Caco-2 (cell line): ENCODE data around the gene NEK9. TPM values are rescaled to one million over a fixed set of nuclear protein-coding genes. Genes with fewer than 3 reads are reported as not detected.

Experiments used
- BruUV-seq: library from RNA; stranded (reverse); fragments of 400-500 nt; replicated peaks from 2 replicates; lab custom pipeline; 2021; lab: Mats Ljungman, UMichigan
- CTCF ChIA-PET: fragments of 300-600 bp; sonication (Branson Sonifier 250); formaldehyde crosslinking; loops from one replicate; lab custom pipeline; 2022; ENCODE audit warnings: antibody characterized with exemption; lab: Charles Lee
- POLR2A ChIA-PET: fragments of 300-600 bp; sonication (Branson Sonifier 250); formaldehyde crosslinking; loops from one replicate; lab custom pipeline; 2022; ENCODE audit warnings: antibody characterized with exemption; lab: Charles Lee
- DNase-seq, 2 experiments: peaks; one replicate each; pipeline versions ENCODE4 v3.0.0 to v3.0.0-alpha.2; 2020 to 2022
- H3K27me3 ChIP-seq: replicated peaks from 2 replicates; pipeline ENCODE4 v1.6.0; 2011; ENCODE audit warnings: low read length; ENCODE audit not compliant: control insufficient read depth, insufficient read depth
- H3K36me3 ChIP-seq: 2 replicates; pipeline ENCODE4 v1.5.1; 2011; ENCODE audit warnings: low read length; ENCODE audit not compliant: control insufficient read depth, insufficient read depth
- H3K4me1 ChIP-seq: fragments of 250-450 bp; sonication (Bioruptor Pico); 2 replicates; pipeline ENCODE4 v1.5.1; 2020; ENCODE audit warnings: mild to moderate bottlenecking
- H3K4me3 ChIP-seq: 2 replicates; pipeline ENCODE4 v1.5.1; 2011; ENCODE audit warnings: low read depth, mild to moderate bottlenecking, control low read depth, low read length
- H3K9me3 ChIP-seq: fragments of 250-450 bp; sonication (Bioruptor Pico); 2 replicates; pipeline ENCODE4 v1.5.1; 2020; ENCODE audit warnings: mild to moderate bottlenecking, moderate library complexity
- H3K27ac Mint-ChIP-seq: one replicate; pipeline ENCODE4 v1.8.0; 2022; ENCODE audit warnings: mixed read lengths; ENCODE audit not compliant: unreplicated experiment
- H3K27me3 Mint-ChIP-seq: one replicate; pipeline ENCODE4 v1.8.0; 2022; ENCODE audit warnings: mixed read lengths; ENCODE audit not compliant: insufficient read depth, unreplicated experiment
- H3K36me3 Mint-ChIP-seq: one replicate; pipeline ENCODE4 v1.8.0; 2022; ENCODE audit warnings: mild to moderate bottlenecking, mixed read lengths; ENCODE audit not compliant: insufficient read depth, unreplicated experiment
- H3K4me1 Mint-ChIP-seq: one replicate; pipeline ENCODE4 v1.8.0; 2022; ENCODE audit warnings: low read depth, mixed read lengths; ENCODE audit not compliant: unreplicated experiment
- H3K4me3 Mint-ChIP-seq: one replicate; pipeline ENCODE4 v1.8.0; 2022; ENCODE audit warnings: mild to moderate bottlenecking, moderate library complexity, mixed read lengths; ENCODE audit not compliant: unreplicated experiment
- H3K9me3 Mint-ChIP-seq: one replicate; pipeline ENCODE4 v1.8.0; 2022; ENCODE audit warnings: mixed read lengths; ENCODE audit not compliant: unreplicated experiment
- intact Hi-C: fragments of 100-400 bp; cut with micrococcal nuclease; formaldehyde crosslinking; loops from one replicate; pipeline ENCODE4 v1.10.0; 2022; ENCODE audit not compliant: unreplicated experiment
- total RNA-seq: library from RNA; stranded (reverse); gene quantifications from 2 replicates; pipeline ENCODE4 v1.2.3, GENCODE V29; 2022
- TF ChIP-seq, protein P1 (sequence below), 2 experiments: fragments of 200-600 bp in 1 of 2; IDR thresholded peaks; 1 replicate in 1 of 2; 2 replicates in 1 of 2; pipeline versions ENCODE4 v1.5.1 to v1.8.0; 2011 to 2022; ENCODE audit warnings: antibody characterized with exemption in 1 of 2, control low read depth in 1 of 2, inconsistent platforms in 1 of 2, low read depth in 1 of 2, low read length in 1 of 2, mild to moderate bottlenecking in 1 of 2, moderate library complexity in 1 of 2; ENCODE audit not compliant: insufficient read depth in 1 of 2, severe bottlenecking in 1 of 2, unreplicated experiment in 1 of 2

NEK9 gene
- total RNA-seq, 1 experiment from 2014 or later: 69.2 TPM

DNA sequence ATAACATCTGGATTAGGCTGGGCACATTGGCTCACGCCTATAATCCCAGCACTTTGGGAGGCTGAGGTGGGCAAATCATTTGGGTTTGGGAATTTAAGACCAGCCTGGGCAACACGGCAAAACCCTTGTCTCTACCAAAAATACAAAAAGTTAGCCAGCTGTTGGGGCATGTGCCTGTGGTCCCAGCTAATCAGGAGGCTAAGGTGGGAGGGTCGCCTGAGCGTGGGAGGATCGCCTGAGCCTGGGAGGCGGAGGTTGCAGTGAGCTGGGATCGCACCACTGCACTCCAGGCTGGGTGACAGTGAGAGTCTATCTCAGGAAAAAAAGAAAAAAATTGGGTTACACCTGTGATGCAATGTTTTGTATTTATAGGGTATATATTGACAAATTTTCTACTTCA lies 5.3 kb downstream of the NEK9 start:
- CTCF ChIA-PET: no interaction called here

DNA sequence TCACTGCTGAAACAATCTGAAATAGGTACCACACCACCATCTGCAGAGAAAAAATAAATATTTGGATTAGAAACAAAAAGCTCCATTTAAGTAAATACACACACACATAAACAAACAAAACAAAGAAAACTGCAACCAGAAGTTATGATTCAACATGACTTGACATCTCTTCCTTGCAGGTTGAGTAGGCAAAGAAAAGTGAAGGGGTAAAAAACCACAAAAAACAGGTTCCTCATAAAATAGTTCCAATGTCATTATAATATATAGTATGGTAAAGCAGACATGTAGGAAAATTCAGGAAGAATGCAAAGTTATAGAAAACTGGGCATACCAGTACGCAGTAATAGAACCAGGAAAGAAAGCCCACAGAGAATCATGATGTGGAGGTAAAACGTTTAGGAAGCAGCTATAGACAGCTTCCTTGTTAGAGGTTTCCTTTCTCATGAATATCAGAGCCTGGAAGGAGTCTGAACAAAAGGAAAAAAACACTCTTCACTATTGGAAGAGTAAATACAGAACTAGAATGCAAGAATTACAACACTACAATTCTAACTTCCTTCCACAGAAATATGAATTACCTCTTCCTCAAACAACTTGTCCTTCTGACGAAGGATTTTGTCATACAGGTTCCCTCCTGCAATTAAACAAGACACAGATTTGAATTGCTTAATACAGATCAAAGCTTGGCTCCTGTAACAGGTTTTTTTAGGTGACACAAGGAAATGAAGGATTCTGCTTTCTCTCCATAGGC lies 6.1 kb downstream of the NEK9 start:
- Mint-ChIP-seq H3K4me3 (no peak overlapping the region), H3K27ac (no peak overlapping the region), H3K4me1 (no peaks in the 10 kb centered on the region), H3K9me3 (no peaks in the 10 kb centered on the region), H3K27me3 (no peaks in the 10 kb centered on the region), H3K36me3 (peaks cover 15% of the 10 kb centered on the region)
- H3K27me3 ChIP-seq: no peaks in the 10 kb centered on the region
- no peak overlapping the region for H3K4me3 ChIP-seq
- DNase-seq: no peak
- H3K36me3 ChIP-seq: 0 out of 2 replicates have a peak, but pooled peaks cover 1% of the 10 kb centered on the region
- intact Hi-C loops: no loop called here
- ChIA-PET CTCF (no interaction called here), POLR2A (no interaction called here)
- H3K9me3 ChIP-seq: no peaks in the 10 kb centered on the region
- no TSS peak for BruUV-seq
- H3K4me1 ChIP-seq: peaks cover 7% of the 10 kb centered on the region; the same call in 1 of the 2 replicates
- TF ChIP-seq, protein P1, sequence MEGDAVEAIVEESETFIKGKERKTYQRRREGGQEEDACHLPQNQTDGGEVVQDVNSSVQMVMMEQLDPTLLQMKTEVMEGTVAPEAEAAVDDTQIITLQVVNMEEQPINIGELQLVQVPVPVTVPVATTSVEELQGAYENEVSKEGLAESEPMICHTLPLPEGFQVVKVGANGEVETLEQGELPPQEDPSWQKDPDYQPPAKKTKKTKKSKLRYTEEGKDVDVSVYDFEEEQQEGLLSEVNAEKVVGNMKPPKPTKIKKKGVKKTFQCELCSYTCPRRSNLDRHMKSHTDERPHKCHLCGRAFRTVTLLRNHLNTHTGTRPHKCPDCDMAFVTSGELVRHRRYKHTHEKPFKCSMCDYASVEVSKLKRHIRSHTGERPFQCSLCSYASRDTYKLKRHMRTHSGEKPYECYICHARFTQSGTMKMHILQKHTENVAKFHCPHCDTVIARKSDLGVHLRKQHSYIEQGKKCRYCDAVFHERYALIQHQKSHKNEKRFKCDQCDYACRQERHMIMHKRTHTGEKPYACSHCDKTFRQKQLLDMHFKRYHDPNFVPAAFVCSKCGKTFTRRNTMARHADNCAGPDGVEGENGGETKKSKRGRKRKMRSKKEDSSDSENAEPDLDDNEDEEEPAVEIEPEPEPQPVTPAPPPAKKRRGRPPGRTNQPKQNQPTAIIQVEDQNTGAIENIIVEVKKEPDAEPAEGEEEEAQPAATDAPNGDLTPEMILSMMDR (IDR thresholded peaks at IDR 0.05; ENCODE audit: insufficient read depth in 1 of 2, low read depth in 1 of 2, low read length in 1 of 2, severe bottlenecking in 1 of 2, unreplicated experiment in 1 of 2): no peak

More for the DNA sequence above, 5.3 kb downstream of the NEK9 start:
- Histone ChIP-seq H3K9me3 (no peaks in the 10 kb centered on the region), H3K4me1 (peaks cover 10% of the 10 kb centered on the region; the same call in 1 of the 2 replicates), H3K27me3 (no peaks in the 10 kb centered on the region), H3K4me3 (no peak overlapping the region), H3K36me3 (0 out of 2 replicates have a peak, but pooled peaks cover 1% of the 10 kb centered on the region)
- no peaks in the 10 kb centered on the region for H3K4me1 Mint-ChIP-seq
- H3K9me3 Mint-ChIP-seq: no peaks in the 10 kb centered on the region
- TF ChIP-seq, protein P1 (IDR thresholded peaks at IDR 0.05; ENCODE audit: insufficient read depth in 1 of 2, low read depth in 1 of 2, low read length in 1 of 2, severe bottlenecking in 1 of 2, unreplicated experiment in 1 of 2): no peak
- intact Hi-C loops: no loop called here
- H3K4me3 Mint-ChIP-seq: no peak overlapping the region
- DNase-seq: no peak
- POLR2A ChIA-PET: no interaction called here
- H3K27ac Mint-ChIP-seq: no peak overlapping the region
- no peaks in the 10 kb centered on the region for H3K27me3 Mint-ChIP-seq
- BruUV-seq: no TSS peak
- H3K36me3 Mint-ChIP-seq: peaks cover 22% of the 10 kb centered on the region

DNA sequence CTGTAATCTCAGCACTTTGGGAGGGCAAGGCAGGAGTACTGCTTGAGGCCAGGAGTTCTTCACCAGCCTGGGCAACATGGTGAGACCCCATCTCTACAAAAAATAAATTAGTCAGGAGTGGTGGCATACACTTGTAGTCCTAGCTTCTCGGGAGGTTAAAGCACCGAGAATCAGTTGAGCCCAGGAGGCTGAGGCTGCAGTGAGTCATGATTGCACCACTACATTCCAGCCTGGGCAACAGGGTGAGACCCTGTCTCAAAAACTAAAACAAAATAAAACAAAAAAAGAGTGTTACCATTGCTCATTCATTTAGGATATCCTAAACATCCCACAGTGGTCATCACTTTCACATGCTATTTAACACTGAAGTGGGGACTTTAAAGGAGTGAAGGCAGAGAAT lies 7.8 kb downstream of the NEK9 start:
- 0 out of 2 replicates have a peak, but pooled peaks cover 1% of the 10 kb centered on the region for H3K36me3 ChIP-seq
- no peaks in the 10 kb centered on the region for H3K4me1 ChIP-seq
- no peak overlapping the region for H3K4me3 ChIP-seq
- intact Hi-C loops: no loop called here
- H3K4me3 Mint-ChIP-seq: no peak overlapping the region
- DNase-seq: no peak
- H3K36me3 Mint-ChIP-seq: peaks cover 13% of the 10 kb centered on the region
- H3K27me3 Mint-ChIP-seq: no peaks in the 10 kb centered on the region
- no peak overlapping the region for H3K27ac Mint-ChIP-seq
- ChIA-PET CTCF (no interaction called here), POLR2A (no interaction called here)
- H3K27me3 ChIP-seq: no peaks in the 10 kb centered on the region
- no TSS peak for BruUV-seq
- H3K4me1 Mint-ChIP-seq: no peaks in the 10 kb centered on the region
- H3K9me3 Mint-ChIP-seq: no peaks in the 10 kb centered on the region
- TF ChIP-seq, protein P1 (IDR thresholded peaks at IDR 0.05; ENCODE audit: insufficient read depth in 1 of 2, low read depth in 1 of 2, low read length in 1 of 2, severe bottlenecking in 1 of 2, unreplicated experiment in 1 of 2): no peak
- H3K9me3 ChIP-seq: no peaks in the 10 kb centered on the region
